ENCODE measurements around the gene SPDYE16.
"Not testable (repeated sequence)": the region's sequence is repeated elsewhere in the genome, so short reads cannot be mapped to it uniquely, and the experiment has no call there.

The SPDYE16 gene

GRCh38 chr7:76511911-76512885 is 30.9 kb downstream of the SPDYE16 start:
- not testable (repeated sequence) for H3K4me3 ChIP-seq (ENCODE audit: insufficient read depth, low read depth, low read length, poor library complexity, severe bottlenecking); DNase-seq

GRCh38 chr7:76511200-76511910 is 31.7 kb downstream of the SPDYE16 start:
- not testable (repeated sequence) for H3K9me3 ChIP-seq (ENCODE audit: control insufficient read depth, low read length); H3K4me3 ChIP-seq (ENCODE audit: insufficient read depth, low read depth, low read length, poor library complexity, severe bottlenecking); H3K27me3 ChIP-seq (replicated peaks; ENCODE audit: control insufficient read depth, insufficient read depth, low read length, poor library complexity, severe bottlenecking); DNase-seq; H3K36me3 ChIP-seq (ENCODE audit: control insufficient read depth, insufficient read depth, low read length); H3K27ac ChIP-seq (ENCODE audit: insufficient read depth, low read length, poor library complexity, severe bottlenecking); H3K4me1 ChIP-seq (ENCODE audit: control insufficient read depth, insufficient read depth, low read length, poor library complexity, severe bottlenecking)

More at GRCh38 chr7:76511911-76512885, 30.9 kb downstream of the SPDYE16 start:
- H3K27me3 ChIP-seq (replicated peaks; ENCODE audit: control insufficient read depth, insufficient read depth, low read length, poor library complexity, severe bottlenecking); H3K36me3 ChIP-seq (ENCODE audit: control insufficient read depth, insufficient read depth, low read length); H3K27ac ChIP-seq (ENCODE audit: insufficient read depth, low read length, poor library complexity, severe bottlenecking); H3K4me1 ChIP-seq (ENCODE audit: control insufficient read depth, insufficient read depth, low read length, poor library complexity, severe bottlenecking); H3K9me3 ChIP-seq (ENCODE audit: control insufficient read depth, low read length): not testable (repeated sequence)

- Histone ChIP-seq H3K27ac (ENCODE audit: insufficient read depth, low read length, poor library complexity, severe bottlenecking) (no peak within 1 kb of the TSS), H3K36me3 (ENCODE audit: control insufficient read depth, insufficient read depth, low read length) (peaks cover 3% of the 10 kb centered on the region), H3K4me3 (ENCODE audit: insufficient read depth, low read depth, low read length, poor library complexity, severe bottlenecking) (no peak within 1 kb of the TSS), H3K4me1 (ENCODE audit: control insufficient read depth, insufficient read depth, low read length, poor library complexity, severe bottlenecking) (no peaks in the 10 kb centered on the region), H3K27me3 (replicated peaks; ENCODE audit: control insufficient read depth, insufficient read depth, low read length, poor library complexity, severe bottlenecking) (no peaks in the 10 kb centered on the region), H3K9me3 (ENCODE audit: control insufficient read depth, low read length) (no peaks in the 10 kb centered on the region)
- no peak for DNase-seq
Measured at GRCh38 chr7:76509931-76510877, 32.9 kb downstream of the SPDYE16 start, which contains the start of gene UPK3B. Gene UPK3B, plus strand, starts transcription at chr7:76510552. Its CDS starts 101 bp downstream, at chr7:76510653.

- no peaks in the 10 kb centered on the region for H3K9me3 ChIP-seq (ENCODE audit: control insufficient read depth, low read length)
- no peak overlapping the region for H3K27ac ChIP-seq (ENCODE audit: insufficient read depth, low read length, poor library complexity, severe bottlenecking)
- H3K36me3 ChIP-seq (ENCODE audit: control insufficient read depth, insufficient read depth, low read length) = peaks cover 4% of the 10 kb centered on the region
- H3K27me3 ChIP-seq (replicated peaks; ENCODE audit: control insufficient read depth, insufficient read depth, low read length, poor library complexity, severe bottlenecking) = no peaks in the 10 kb centered on the region
- H3K4me3 ChIP-seq (ENCODE audit: insufficient read depth, low read depth, low read length, poor library complexity, severe bottlenecking) = no peak overlapping the region
- DNase-seq = no peak
- H3K4me1 ChIP-seq (ENCODE audit: control insufficient read depth, insufficient read depth, low read length, poor library complexity, severe bottlenecking) = no peaks in the 10 kb centered on the region
Measured at GRCh38 chr7:76507723-76508406, 35.2 kb downstream of the SPDYE16 start.

GRCh38 chr7:76506643-76507042 is 36.5 kb downstream of the SPDYE16 start:
- not testable (repeated sequence) for H3K9me3 ChIP-seq (ENCODE audit: control insufficient read depth, low read length); H3K4me1 ChIP-seq (ENCODE audit: control insufficient read depth, insufficient read depth, low read length, poor library complexity, severe bottlenecking); H3K36me3 ChIP-seq (ENCODE audit: control insufficient read depth, insufficient read depth, low read length); H3K4me3 ChIP-seq (ENCODE audit: insufficient read depth, low read depth, low read length, poor library complexity, severe bottlenecking); H3K27ac ChIP-seq (ENCODE audit: insufficient read depth, low read length, poor library complexity, severe bottlenecking); DNase-seq; H3K27me3 ChIP-seq (replicated peaks; ENCODE audit: control insufficient read depth, insufficient read depth, low read length, poor library complexity, severe bottlenecking)

- Histone ChIP-seq H3K36me3 (ENCODE audit: control insufficient read depth, insufficient read depth, low read length) (peaks cover 4% of the 10 kb centered on the region), H3K4me3 (ENCODE audit: insufficient read depth, low read depth, low read length, poor library complexity, severe bottlenecking) (no peak overlapping the region), H3K27ac (ENCODE audit: insufficient read depth, low read length, poor library complexity, severe bottlenecking) (no peak overlapping the region), H3K27me3 (replicated peaks; ENCODE audit: control insufficient read depth, insufficient read depth, low read length, poor library complexity, severe bottlenecking) (no peaks in the 10 kb centered on the region), H3K9me3 (ENCODE audit: control insufficient read depth, low read length) (no peaks in the 10 kb centered on the region), H3K4me1 (ENCODE audit: control insufficient read depth, insufficient read depth, low read length, poor library complexity, severe bottlenecking) (no peaks in the 10 kb centered on the region)
- DNase-seq = no peak
Measured at GRCh38 chr7:76506081-76506440, 37.0 kb downstream of the SPDYE16 start.

DNA sequence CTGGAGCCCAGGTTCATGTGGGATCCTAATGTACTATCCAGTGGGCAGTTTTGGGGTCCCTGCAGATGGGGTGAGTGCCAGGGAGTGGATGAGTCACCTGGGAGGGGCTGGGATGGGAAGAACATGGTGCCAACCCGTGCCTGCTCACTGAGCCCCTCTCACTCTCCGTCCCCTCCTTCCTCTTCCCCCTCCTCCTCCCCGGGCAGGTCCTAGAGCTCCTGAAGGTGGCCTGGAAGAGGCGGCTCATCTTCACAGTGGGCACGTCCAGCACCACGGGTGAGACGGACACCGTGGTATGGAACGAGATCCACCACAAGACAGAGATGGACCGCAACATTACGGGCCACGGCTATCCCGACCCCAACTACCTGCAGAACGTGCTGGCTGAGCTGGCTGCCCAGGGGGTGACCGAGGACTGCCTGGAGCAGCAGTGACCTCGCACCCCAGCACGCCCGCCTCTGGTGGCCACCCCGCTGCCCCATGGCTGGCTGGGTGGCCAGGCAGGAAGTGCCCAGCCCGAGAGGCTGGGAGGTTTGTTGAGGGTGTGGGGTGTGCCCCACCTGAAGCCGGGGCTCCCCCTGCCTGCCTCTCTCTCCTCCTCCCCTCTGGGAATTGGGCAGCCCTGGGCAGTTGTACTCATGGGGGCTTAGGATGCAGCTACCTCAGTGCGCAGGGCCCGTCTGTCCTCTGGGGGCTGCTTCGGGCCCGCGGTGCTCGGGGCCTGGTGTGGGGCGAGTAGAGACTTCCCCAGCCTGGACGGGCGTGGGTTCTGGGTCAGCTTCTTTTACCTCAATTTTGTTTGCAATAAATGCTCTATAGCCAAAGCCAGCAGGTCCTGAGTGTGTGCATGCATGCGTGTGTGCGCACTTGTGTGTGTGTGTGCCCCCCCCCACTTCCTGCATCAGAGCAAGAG is 37.7 kb downstream of the SPDYE16 start:
- no peaks in the 10 kb centered on the region for H3K27me3 ChIP-seq (replicated peaks; ENCODE audit: control insufficient read depth, insufficient read depth, low read length, poor library complexity, severe bottlenecking)
- no peak overlapping the region for H3K27ac ChIP-seq (ENCODE audit: insufficient read depth, low read length, poor library complexity, severe bottlenecking)
- H3K36me3 ChIP-seq (ENCODE audit: control insufficient read depth, insufficient read depth, low read length) = peaks cover 4% of the 10 kb centered on the region
- no peaks in the 10 kb centered on the region for H3K4me1 ChIP-seq (ENCODE audit: control insufficient read depth, insufficient read depth, low read length, poor library complexity, severe bottlenecking)
- DNase-seq = no peak
- H3K9me3 ChIP-seq (ENCODE audit: control insufficient read depth, low read length) = no peaks in the 10 kb centered on the region
- H3K4me3 ChIP-seq (ENCODE audit: insufficient read depth, low read depth, low read length, poor library complexity, severe bottlenecking) = no peak overlapping the region

DNA sequence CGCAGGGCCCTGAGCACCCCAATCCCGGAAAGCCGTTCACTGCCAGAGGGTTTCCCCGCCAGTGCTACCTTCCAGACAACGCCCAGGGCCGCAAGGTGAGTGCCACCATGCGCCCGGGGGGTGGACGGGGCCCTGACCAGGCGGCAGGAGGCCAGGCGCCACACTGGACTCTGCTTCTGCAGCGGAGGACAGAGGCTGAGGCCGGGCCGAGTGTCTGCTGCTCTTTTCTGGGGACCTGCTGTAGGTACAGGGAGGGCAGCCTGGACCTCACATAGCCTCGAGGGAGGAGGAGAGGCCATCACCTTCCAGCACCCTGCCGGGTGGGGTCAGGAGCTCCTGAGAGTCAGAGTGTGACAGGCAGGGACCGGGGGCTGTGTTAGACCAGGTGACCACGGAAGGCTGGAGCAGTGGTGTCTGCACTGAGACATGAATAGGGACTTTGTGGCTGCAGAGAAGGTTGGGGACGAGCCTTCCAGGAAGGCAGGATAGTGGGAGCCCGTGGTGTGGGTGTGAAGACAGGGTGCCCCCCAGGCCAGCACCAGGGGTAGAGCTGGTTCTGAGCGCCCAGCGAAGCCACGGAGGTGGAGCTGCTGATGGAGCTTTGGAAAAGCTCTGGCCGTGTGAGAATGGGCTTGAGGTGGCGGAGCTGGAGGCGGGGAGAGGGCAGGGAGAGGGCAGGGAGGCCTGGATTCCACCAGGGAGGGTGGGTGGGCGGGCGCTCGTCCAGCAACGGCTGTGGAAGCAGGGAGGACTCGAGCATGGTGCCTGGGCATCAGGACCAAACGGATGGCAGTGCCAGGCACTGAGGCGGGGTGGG is 38.5 kb downstream of the SPDYE16 start:
- H3K9me3 ChIP-seq (ENCODE audit: control insufficient read depth, low read length); H3K4me1 ChIP-seq (ENCODE audit: control insufficient read depth, insufficient read depth, low read length, poor library complexity, severe bottlenecking); H3K27ac ChIP-seq (ENCODE audit: insufficient read depth, low read length, poor library complexity, severe bottlenecking); H3K4me3 ChIP-seq (ENCODE audit: insufficient read depth, low read depth, low read length, poor library complexity, severe bottlenecking); DNase-seq; H3K27me3 ChIP-seq (replicated peaks; ENCODE audit: control insufficient read depth, insufficient read depth, low read length, poor library complexity, severe bottlenecking); H3K36me3 ChIP-seq (ENCODE audit: control insufficient read depth, insufficient read depth, low read length): not testable (repeated sequence)
